ENCODE data around the gene HES5.

DNA sequence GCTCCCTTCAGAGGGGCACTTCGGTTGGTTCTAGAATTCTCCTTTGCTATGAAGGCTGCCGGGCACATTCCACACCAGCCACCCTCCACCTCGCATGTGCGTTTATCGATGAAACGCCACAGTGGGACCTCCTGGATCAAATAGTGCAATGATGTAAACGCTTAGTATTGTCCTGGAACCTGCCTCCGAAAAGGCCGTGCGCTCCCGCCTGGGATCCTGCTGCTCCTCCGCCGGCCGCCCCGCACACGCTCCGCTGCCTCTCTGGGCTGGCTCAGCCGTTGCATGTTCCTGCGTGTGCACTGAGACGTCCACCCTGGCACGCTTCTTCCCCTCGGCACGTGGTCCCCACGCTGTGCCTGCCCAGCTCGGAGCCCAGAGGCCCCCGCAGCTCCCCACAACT, 22.1 kb upstream of the HES5 start:
- no peak for TF ChIP-seq SP1 (IDR thresholded peaks at IDR 0.05)
- TF ChIP-seq ARNT (IDR thresholded peaks at IDR 0.05) = no peak
- TF ChIP-seq, protein P1, sequence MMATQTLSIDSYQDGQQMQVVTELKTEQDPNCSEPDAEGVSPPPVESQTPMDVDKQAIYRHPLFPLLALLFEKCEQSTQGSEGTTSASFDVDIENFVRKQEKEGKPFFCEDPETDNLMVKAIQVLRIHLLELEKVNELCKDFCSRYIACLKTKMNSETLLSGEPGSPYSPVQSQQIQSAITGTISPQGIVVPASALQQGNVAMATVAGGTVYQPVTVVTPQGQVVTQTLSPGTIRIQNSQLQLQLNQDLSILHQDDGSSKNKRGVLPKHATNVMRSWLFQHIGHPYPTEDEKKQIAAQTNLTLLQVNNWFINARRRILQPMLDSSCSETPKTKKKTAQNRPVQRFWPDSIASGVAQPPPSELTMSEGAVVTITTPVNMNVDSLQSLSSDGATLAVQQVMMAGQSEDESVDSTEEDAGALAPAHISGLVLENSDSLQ (IDR thresholded peaks at IDR 0.05) = no peak
- TF ChIP-seq SUZ12 (IDR thresholded peaks at IDR 0.05) = no peak
- TF ChIP-seq FOXA1 (IDR thresholded peaks at IDR 0.05) = no peak
- TF ChIP-seq ZNF384 (IDR thresholded peaks at IDR 0.05) = no peak
- TF ChIP-seq LEF1 (IDR thresholded peaks at IDR 0.05; ENCODE audit: borderline replicate concordance) = no peak
- TF ChIP-seq CTBP1 (IDR thresholded peaks at IDR 0.05; ENCODE audit: borderline replicate concordance) = no peak
- no peak for TF ChIP-seq ELF4 (IDR thresholded peaks at IDR 0.05)
- no peak for TF ChIP-seq FOXK2 (IDR thresholded peaks at IDR 0.05)
- no peak for TF ChIP-seq HDGF (IDR thresholded peaks at IDR 0.05; ENCODE audit: borderline replicate concordance)
- no peak for TF ChIP-seq BHLHE40 (IDR thresholded peaks at IDR 0.05; ENCODE audit: borderline replicate concordance)
